ENCODE results near the gene TBC1D22A. TPM values are rescaled to one million over a fixed set of nuclear protein-coding genes. Genes with fewer than 3 reads are reported as not detected.
A peak's percentile ranks its signal among the peaks of the same experiment; 100 is the strongest.

The TBC1D22A gene
- total and polyA plus RNA-seq, 8 donors, result 13.3 to 53.1 (median 21.5) TPM

DNA sequence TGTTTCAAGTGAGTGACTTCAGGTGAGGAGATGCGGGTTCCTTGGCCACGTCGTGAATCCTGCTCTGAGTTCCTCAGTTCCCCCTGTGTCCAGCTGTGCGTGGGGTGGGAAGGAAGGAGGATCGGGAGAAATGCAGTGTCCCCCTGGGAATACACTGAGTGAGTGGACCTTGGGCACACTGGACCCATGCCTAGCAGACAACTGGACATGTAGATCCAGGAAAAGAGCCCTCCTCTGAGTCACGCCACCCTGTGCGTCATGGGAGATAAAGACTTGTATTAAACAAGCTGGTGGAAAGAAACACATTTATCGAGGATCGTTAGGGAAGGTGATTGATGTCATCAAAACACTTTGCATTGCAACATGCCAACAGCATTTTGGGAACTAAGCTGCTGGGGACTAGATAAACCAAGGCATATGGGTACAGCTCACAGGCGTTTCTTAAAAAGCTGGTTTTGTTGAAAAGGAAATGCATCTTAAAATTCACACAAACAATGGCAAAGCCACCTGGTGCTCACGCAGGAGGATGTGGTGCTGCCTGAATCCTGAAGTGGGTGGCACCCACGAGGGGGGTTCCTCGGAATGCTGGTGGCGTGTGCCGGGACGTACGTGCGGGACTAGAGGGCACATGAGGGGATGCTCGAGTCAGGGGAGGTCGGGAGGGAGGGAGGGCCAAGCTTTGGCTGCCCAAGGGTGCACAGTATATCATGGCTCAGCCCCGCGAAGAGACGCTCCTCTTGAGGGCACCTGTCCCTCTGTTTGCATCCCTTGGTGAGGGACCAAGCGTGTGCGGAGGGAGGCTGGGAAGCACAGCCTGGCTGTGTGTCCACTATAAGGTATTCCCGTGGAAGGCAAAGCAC, 303.5 kb downstream of the TBC1D22A start:
- peaks cover 0 to 46% (median 34%) of the 10 kb centered on the region in 4 donors for H3K36me3 ChIP-seq
- no peaks in the 10 kb centered on the region for H3K4me1 ChIP-seq
- no peak overlapping the region for H3K27ac ChIP-seq
- H3K4me3 ChIP-seq, result no peak overlapping the region
- no peaks in the 10 kb centered on the region for H3K27me3 ChIP-seq
- WGBS, 5 donors, result 87 to 92% (median 90%) methylated on average over 26 of the region's 26 CpGs
- TF ChIP-seq EP300 (IDR thresholded peaks at IDR 0.05) (no peak), POLR2AphosphoS5 (IDR thresholded peaks at IDR 0.05) (no peak), POLR2A (IDR thresholded peaks at IDR 0.05) (no peak)
- TF ChIP-seq, protein P1, sequence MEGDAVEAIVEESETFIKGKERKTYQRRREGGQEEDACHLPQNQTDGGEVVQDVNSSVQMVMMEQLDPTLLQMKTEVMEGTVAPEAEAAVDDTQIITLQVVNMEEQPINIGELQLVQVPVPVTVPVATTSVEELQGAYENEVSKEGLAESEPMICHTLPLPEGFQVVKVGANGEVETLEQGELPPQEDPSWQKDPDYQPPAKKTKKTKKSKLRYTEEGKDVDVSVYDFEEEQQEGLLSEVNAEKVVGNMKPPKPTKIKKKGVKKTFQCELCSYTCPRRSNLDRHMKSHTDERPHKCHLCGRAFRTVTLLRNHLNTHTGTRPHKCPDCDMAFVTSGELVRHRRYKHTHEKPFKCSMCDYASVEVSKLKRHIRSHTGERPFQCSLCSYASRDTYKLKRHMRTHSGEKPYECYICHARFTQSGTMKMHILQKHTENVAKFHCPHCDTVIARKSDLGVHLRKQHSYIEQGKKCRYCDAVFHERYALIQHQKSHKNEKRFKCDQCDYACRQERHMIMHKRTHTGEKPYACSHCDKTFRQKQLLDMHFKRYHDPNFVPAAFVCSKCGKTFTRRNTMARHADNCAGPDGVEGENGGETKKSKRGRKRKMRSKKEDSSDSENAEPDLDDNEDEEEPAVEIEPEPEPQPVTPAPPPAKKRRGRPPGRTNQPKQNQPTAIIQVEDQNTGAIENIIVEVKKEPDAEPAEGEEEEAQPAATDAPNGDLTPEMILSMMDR (IDR thresholded peaks at IDR 0.05), result no peak
- intact Hi-C loops (cut with DNase I; ENCODE audit: low total_unique reads), result no loop called here
- H3K9me3 ChIP-seq, result no peaks in the 10 kb centered on the region
- DNase-seq, result peak in 1 of 2 donors; percentile 28

DNA sequence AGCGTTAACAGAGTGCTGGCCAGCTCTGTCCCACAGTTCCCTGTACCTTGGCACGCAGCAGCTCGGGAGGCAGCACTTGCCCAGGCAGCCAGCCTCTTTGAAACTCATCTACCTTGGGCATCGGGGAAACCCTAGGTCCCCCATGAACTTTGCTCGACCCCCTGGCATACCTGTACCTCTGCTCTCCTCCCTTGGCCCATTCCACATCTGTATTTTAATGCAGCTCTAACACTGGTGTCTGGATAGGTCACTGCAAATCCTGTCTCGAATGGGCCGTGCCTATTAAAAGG, 304.1 kb downstream of the TBC1D22A start:
- Histone ChIP-seq H3K27me3 (no peaks in the 10 kb centered on the region), H3K4me1 (no peaks in the 10 kb centered on the region), H3K27ac (no peak overlapping the region), H3K36me3 (peaks cover 0 to 40% (median 29%) of the 10 kb centered on the region in 4 donors), H3K9me3 (no peaks in the 10 kb centered on the region), H3K4me3 (no peak overlapping the region)
- intact Hi-C loops (cut with DNase I; ENCODE audit: low total_unique reads), result no loop called here
- WGBS, 5 donors, result 90 to 97% (median 96%) methylated on average over 7 of the region's 7 CpGs
- no peak for DNase-seq
- TF ChIP-seq POLR2AphosphoS5 (IDR thresholded peaks at IDR 0.05) (no peak), EP300 (IDR thresholded peaks at IDR 0.05) (no peak), POLR2A (IDR thresholded peaks at IDR 0.05) (no peak)
- TF ChIP-seq, protein P1 (IDR thresholded peaks at IDR 0.05), result no peak

DNA sequence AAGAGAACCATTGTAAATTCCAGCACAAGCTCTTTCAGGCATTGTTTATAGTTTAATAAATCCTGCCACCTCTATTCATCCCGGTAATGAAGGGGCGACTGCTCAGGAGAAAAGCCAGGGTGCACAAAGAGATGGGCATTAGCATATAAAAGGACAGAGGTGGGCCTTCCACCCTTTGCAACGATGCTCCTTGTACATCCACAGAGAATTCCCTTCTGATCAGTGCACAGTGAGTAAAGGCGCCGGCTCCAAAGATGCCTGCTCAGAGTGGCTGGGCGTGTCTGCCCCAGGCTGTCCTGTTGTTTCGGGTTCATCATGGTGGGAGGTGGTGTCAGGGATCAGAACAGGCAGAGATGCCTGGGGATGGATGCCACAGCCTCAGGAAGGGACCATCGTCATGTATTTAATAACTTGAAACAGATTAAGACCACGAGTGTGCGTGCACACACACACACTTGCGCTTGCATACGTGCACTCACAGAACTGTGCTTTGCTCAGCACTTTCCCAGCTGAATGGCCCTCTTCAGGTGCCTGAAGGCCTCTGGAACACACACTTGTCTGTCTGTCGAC, 305.0 kb downstream of the TBC1D22A start:
- WGBS, 5 donors, result 91 to 95% (median 93%) methylated on average over 13 of the region's 13 CpGs
- Histone ChIP-seq H3K27ac (no peak overlapping the region), H3K27me3 (no peaks in the 10 kb centered on the region), H3K4me1 (no peaks in the 10 kb centered on the region), H3K4me3 (no peak overlapping the region), H3K36me3 (peaks cover 0 to 33% (median 24%) of the 10 kb centered on the region in 4 donors), H3K9me3 (no peaks in the 10 kb centered on the region)
- TF ChIP-seq POLR2A (IDR thresholded peaks at IDR 0.05) (no peak), EP300 (IDR thresholded peaks at IDR 0.05) (no peak), POLR2AphosphoS5 (IDR thresholded peaks at IDR 0.05) (no peak)
- TF ChIP-seq, protein P1 (IDR thresholded peaks at IDR 0.05), result no peak
- DNase-seq, result peak in 1 of 2 donors; percentile 14
- intact Hi-C loops (cut with DNase I; ENCODE audit: low total_unique reads), result no loop called here

DNA sequence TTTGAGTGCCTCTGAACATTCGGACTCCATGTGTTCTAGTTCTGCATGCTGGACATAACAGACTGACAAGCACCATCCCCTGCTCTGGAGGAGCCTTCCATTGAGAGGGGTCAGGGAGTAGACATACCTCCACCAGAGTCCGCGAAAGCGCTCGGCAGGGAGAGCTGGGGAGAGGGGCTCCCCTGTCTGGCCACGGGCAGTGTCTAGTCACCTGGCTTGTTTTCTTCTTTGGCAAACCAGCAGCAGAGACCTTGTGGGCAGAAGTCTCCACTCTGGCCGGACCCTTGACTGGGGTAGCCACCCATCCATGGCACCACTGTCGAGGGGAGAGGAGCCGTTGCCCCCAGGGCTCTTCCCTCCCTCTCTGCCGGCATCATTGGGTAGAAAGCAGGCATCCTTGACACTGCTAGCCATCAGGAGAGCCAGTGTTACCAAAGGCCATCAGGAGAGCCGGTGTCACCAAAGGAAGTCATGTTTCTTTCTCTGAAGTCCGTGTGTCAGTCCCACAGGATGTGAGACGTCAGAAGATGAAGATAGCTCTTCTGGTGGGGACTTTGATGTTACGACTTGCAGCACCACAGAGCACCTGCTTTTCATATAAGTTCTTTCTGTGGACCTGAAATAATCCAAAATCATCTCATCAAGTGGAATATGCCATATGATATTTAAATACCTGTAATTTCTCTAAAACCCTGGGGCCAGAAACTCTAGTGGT, 305.6 kb downstream of the TBC1D22A start:
- H3K9me3 ChIP-seq, result no peaks in the 10 kb centered on the region
- no peak overlapping the region for H3K4me3 ChIP-seq
- H3K27me3 ChIP-seq, result no peaks in the 10 kb centered on the region
- no peaks in the 10 kb centered on the region for H3K4me1 ChIP-seq
- H3K27ac ChIP-seq, result no peak overlapping the region
- WGBS, 5 donors, result 91 to 93% (median 91%) methylated on average over 12 to 14 of the region's 14 CpGs
- intact Hi-C loops (cut with DNase I; ENCODE audit: low total_unique reads), result no loop called here
- H3K36me3 ChIP-seq, result peaks cover 0 to 29% (median 18%) of the 10 kb centered on the region in 4 donors
- DNase-seq, result peak in 1 of 2 donors; percentile 17
- TF ChIP-seq, protein P1 (IDR thresholded peaks at IDR 0.05), result no peak
- TF ChIP-seq POLR2A (IDR thresholded peaks at IDR 0.05), result no peak
- TF ChIP-seq POLR2AphosphoS5 (IDR thresholded peaks at IDR 0.05), result no peak
- no peak for TF ChIP-seq EP300 (IDR thresholded peaks at IDR 0.05)
